ENCODE data around the gene PTPRM. TPM values are rescaled to one million over a fixed set of nuclear protein-coding genes. Genes with fewer than 3 reads are reported as not detected.
A peak's percentile ranks its signal among the peaks of the same experiment; 100 is the strongest.
"Not testable (repeated sequence)": the region's sequence is repeated elsewhere in the genome, so short reads cannot be mapped to it uniquely, and the experiment has no call there.

Gene PTPRM
- total RNA-seq, 1 donor from 2014 or later, result 4.5 TPM

DNA sequence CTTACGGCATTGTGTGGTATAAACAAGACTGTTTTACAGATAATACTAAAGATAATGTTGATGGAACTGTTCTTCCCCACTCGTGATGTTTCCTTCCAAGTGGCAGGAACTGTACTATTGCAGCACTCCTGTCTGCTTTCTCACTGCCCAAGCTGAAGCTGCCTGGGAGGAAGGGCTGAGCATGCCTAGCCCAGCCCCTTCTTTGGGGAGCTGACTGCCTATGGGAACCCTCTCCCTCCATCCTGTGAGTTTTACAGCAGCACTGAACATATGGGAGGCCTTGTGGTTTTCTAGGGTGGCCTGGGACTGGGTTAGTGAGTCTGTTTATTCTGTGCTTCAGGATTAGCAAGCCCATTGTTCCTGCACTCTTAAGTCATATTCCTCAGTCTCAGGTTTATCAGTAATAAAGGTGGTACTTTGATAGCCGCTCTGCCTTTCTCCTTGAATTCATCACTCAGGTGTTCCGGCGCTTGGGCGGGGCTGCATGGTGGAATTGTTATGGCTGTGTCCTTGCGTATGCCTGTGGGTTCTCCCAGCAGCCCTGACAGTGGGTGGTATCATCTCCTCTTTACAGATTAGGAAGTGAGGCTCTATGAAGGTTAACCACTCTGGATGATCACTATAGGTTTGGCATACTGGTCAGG is 379.7 kb downstream of the PTPRM start:
- Mint-ChIP-seq H3K27ac (no peak overlapping the region), H3K9me3 (no peaks in the 10 kb centered on the region), H3K4me3 (ENCODE audit: low read depth) (peak overlapping the region; percentile 72), H3K27me3 (ENCODE audit: low read depth) (no peaks in the 10 kb centered on the region), H3K36me3 (ENCODE audit: low read depth) (no peaks in the 10 kb centered on the region), H3K4me1 (ENCODE audit: low read depth) (peaks cover 8% of the 10 kb centered on the region)
- intact Hi-C loops (cut with micrococcal nuclease), result no loop called here
- DNase-seq (ENCODE audit: low spot score), result no peak

DNA sequence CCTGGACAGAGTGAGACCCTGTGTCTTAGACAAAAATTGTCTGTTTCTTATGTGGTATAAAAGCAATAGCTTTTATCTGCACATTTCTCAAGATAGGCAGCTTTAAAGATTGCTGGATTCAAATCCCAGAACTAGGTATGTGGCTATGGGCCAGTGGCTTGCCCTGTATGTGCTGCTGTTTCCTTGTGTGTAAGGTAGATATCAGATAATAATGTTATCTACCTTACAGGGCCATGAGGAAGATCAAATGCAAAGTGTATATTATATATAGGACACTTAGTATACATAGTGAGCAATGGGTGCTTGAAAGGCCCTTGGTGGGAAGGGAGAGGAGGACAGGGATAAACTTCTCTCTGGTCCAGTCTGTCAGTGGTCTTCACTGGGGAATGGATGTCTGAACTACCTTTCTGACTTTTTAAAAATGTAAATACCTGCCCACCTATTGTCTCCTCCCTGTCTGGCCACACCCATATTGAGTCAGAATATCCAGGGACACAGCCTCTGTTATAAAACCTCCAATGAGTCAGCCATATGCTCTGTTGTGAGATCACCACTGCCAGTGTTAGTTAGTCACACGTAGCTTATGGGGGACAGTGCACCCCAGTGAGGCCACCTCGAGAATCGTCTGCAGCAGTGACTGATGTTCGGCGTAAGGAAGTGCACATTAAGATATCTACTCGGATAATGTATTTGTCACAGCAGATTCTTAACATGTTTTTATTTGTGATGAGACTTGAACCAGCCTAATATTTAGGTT is 383.4 kb downstream of the PTPRM start:
- no peak overlapping the region for H3K4me3 Mint-ChIP-seq (ENCODE audit: low read depth)
- DNase-seq (ENCODE audit: low spot score), result no peak
- H3K4me1 Mint-ChIP-seq (ENCODE audit: low read depth), result peaks cover 22% of the 10 kb centered on the region
- H3K27ac Mint-ChIP-seq, result no peak overlapping the region
- H3K36me3 Mint-ChIP-seq (ENCODE audit: low read depth), result no peaks in the 10 kb centered on the region
- H3K27me3 Mint-ChIP-seq (ENCODE audit: low read depth), result no peaks in the 10 kb centered on the region
- intact Hi-C loops (cut with micrococcal nuclease), result loop anchor here (10.0 kb wide), 1 partner anchor 654 kb away; the partner anchor contains the start of gene RAB12
- no peaks in the 10 kb centered on the region for H3K9me3 Mint-ChIP-seq

DNA sequence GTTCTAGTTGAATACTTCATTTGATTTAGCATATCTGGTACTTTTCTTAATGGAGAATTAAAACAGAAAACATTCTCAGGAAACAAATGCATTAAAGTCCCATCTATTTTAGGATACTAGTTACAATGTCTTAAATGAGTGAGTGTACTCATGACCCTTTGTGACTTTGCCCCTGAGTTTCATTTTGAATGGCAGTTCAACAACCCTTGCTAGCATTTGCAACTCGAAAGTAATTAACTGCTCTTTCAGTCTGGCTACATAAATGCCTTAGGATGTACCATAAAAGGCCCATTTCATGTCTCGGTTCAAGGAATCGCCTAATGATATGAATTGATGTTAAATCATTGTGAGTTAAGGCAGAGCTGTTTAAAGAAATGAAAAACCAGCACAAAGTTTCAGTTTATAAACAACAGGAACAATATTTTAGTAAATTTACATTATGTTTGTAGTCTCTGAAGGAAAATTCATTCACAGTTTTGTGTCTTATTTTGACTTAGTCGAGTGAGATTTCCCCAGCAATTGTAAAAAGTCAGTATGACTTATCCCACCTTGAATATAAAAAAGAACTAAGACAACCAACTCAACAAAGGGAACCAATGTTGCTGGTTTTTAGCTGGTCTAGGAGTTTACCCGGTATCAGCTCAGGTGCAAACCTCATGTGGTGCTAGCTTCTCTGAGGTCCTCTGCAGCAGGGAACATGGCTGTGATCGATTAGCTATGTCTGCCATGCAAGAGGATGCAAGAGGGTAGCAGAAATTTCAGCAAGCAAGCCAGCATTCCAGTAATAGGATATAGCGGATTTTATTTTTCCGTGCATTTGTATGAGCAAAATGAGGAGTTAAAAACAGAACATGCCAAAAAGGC is 386.2 kb downstream of the PTPRM start:
- peaks cover 29% of the 10 kb centered on the region for H3K4me1 Mint-ChIP-seq (ENCODE audit: low read depth)
- no peaks in the 10 kb centered on the region for H3K27me3 Mint-ChIP-seq (ENCODE audit: low read depth)
- intact Hi-C loops (cut with micrococcal nuclease), result loop anchor here (10.0 kb wide), 1 partner anchor 651 kb away; the partner anchor contains the start of gene RAB12
- no peaks in the 10 kb centered on the region for H3K9me3 Mint-ChIP-seq
- no peak overlapping the region for H3K4me3 Mint-ChIP-seq (ENCODE audit: low read depth)
- no peaks in the 10 kb centered on the region for H3K36me3 Mint-ChIP-seq (ENCODE audit: low read depth)
- H3K27ac Mint-ChIP-seq, result peak overlapping the region; percentile 9
- no peak for DNase-seq (ENCODE audit: low spot score)

DNA sequence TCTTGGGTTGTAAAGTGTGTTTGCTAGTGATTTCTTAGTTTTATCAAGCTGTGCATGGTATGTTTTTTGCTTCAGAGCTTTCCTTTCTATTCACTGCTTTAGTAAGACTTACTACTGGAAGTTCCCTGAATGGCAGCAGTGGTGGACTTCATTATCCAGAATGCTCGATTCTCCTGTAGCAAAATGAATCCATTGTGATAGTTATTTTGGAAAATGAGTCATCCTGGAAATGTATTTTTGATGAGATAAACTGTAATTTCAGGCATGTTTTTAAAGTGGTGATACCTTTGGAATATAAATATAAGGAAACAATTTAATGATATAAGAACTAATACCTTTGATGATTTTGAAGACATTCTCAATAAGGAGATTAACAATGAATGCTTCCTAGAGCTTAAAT is 387.1 kb downstream of the PTPRM start:
- H3K4me1 Mint-ChIP-seq (ENCODE audit: low read depth), result peaks cover 37% of the 10 kb centered on the region
- intact Hi-C loops (cut with micrococcal nuclease), result loop anchor here (2.0 to 10.0 kb wide), 2 partner anchors 75 to 651 kb away; partner anchors contain the start of gene RAB12

DNA sequence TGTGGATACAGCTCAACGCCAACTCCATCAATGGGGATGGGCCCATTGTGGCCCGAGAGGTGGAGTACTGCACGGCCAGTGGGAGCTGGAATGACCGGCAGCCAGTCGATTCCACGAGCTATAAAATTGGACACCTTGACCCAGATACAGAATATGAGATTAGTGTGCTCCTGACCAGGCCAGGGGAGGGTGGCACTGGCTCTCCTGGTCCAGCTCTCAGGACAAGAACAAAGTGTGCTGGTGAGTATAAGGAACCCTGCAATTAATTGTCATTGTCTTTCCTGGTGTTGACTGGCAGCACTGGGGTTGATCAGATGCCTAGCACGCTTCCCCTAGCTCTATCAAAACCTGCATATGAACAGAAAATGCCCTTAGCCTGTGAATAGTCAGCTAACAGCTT is 388.1 kb downstream of the PTPRM start:
- Mint-ChIP-seq H3K4me3 (ENCODE audit: low read depth) (no peak overlapping the region), H3K4me1 (ENCODE audit: low read depth) (peaks cover 40% of the 10 kb centered on the region), H3K27ac (no peak overlapping the region), H3K27me3 (ENCODE audit: low read depth) (no peaks in the 10 kb centered on the region), H3K36me3 (ENCODE audit: low read depth) (no peaks in the 10 kb centered on the region), H3K9me3 (no peaks in the 10 kb centered on the region)
- no peak for DNase-seq (ENCODE audit: low spot score)
- intact Hi-C loops (cut with micrococcal nuclease), result loop anchor here (2.0 to 10.0 kb wide), 3 partner anchors 76 to 650 kb away; partner anchors contain the start of gene RAB12

More for the DNA sequence above, 387.1 kb downstream of the PTPRM start:
- no peak for DNase-seq (ENCODE audit: low spot score)
- Mint-ChIP-seq H3K27ac (no peak overlapping the region), H3K36me3 (ENCODE audit: low read depth) (no peaks in the 10 kb centered on the region), H3K27me3 (ENCODE audit: low read depth) (no peaks in the 10 kb centered on the region), H3K9me3 (no peaks in the 10 kb centered on the region), H3K4me3 (ENCODE audit: low read depth) (no peak overlapping the region)

DNA sequence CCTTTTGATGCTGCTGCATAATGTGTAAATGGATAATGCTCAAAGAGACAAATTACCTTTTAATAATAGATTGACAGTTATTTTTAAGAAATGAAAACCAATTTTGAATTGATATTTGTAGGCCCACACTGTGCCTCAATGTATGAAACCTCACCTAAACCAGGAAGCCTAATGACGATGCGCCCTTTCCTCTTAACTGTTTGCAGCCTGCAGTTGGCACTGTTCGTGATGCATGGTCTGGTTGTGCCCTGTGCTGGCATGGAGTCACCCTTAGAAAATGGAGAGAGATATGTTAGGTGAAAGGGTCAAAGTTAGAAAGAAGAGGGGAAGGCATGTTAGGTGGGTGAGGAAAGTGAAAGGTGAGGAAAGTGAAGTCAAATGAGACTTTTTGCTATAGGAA is 390.2 kb downstream of the PTPRM start:
- Mint-ChIP-seq H3K4me3 (ENCODE audit: low read depth) (peak overlapping the region; percentile 35), H3K27ac (peak overlapping the region; percentile 43), H3K9me3 (no peaks in the 10 kb centered on the region), H3K4me1 (ENCODE audit: low read depth) (peaks cover 40% of the 10 kb centered on the region), H3K27me3 (ENCODE audit: low read depth) (no peaks in the 10 kb centered on the region), H3K36me3 (ENCODE audit: low read depth) (no peaks in the 10 kb centered on the region)
- DNase-seq (ENCODE audit: low spot score), result no peak
- intact Hi-C loops (cut with micrococcal nuclease), result loop anchor here (5.0 to 10.0 kb wide), 2 partner anchors 90 to 648 kb away; partner anchors contain the start of gene RAB12

DNA sequence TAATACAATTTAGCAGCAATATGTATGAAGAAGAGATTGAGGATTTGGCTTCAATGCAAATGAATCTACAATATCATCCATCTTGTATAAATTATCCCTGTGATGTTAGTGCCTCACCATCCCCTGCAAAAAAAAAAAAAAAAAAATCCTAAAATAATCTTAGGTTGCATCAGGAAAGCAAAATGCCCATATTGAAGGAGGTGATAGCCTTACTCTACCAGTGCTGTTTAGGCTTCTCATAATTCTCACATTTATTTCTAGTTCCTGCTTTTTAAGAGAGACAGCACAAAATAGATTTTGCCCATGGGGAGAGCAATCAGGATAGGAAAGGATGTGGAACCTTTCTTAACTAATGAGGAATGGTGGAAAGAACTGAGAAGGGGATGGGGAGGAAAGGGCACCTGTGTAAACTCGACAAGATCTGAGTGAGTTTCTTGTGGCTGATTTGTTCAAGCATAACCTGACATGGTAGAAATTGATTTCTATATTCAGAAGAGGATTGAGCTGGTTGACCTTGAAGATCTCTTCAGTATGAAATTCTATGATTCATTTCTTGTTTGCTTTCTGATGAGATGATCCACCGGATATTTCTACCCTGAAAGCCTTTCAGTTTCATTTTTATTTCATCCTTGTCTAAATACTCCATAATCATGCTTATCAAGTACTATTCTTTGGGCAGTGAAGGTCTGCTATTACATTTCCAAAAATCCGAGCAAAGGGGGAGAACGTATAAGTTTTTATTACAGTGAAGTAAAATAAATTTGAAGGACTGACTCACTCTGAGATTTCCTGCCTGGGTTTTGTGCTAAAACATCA is 391.2 kb downstream of the PTPRM start:
- H3K4me3 Mint-ChIP-seq (ENCODE audit: low read depth), result peak overlapping the region; percentile 68
- H3K27ac Mint-ChIP-seq, result peak overlapping the region; percentile 85
- no peaks in the 10 kb centered on the region for H3K27me3 Mint-ChIP-seq (ENCODE audit: low read depth)
- no peaks in the 10 kb centered on the region for H3K9me3 Mint-ChIP-seq
- intact Hi-C loops (cut with micrococcal nuclease), result loop anchor here (5.0 to 10.0 kb wide), 2 partner anchors 89 to 647 kb away; partner anchors contain the start of gene RAB12
- no peak for DNase-seq (ENCODE audit: low spot score)
- H3K36me3 Mint-ChIP-seq (ENCODE audit: low read depth), result no peaks in the 10 kb centered on the region
- H3K4me1 Mint-ChIP-seq (ENCODE audit: low read depth), result peaks cover 35% of the 10 kb centered on the region

DNA sequence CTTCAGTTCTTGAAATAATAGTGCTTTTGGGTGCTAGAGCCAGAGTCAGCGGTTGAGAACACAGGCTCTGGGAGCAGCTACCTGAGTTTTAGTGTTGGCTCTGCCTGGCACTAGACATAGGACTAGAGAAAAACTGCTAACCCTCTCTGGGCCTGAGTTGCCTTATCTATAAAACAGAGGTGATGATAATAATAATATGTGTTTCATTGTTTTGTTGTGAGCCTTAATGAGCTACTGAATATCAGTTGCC is 391.7 kb downstream of the PTPRM start:
- Mint-ChIP-seq H3K4me3 (ENCODE audit: low read depth) (no peak overlapping the region), H3K27me3 (ENCODE audit: low read depth) (no peaks in the 10 kb centered on the region), H3K9me3 (no peaks in the 10 kb centered on the region), H3K36me3 (ENCODE audit: low read depth) (no peaks in the 10 kb centered on the region), H3K27ac (no peak overlapping the region), H3K4me1 (ENCODE audit: low read depth) (peaks cover 31% of the 10 kb centered on the region)
- intact Hi-C loops (cut with micrococcal nuclease), result loop anchor here (5.0 to 10.0 kb wide), 2 partner anchors 88 to 646 kb away; partner anchors contain the start of gene RAB12
- DNase-seq (ENCODE audit: low spot score), result no peak

DNA sequence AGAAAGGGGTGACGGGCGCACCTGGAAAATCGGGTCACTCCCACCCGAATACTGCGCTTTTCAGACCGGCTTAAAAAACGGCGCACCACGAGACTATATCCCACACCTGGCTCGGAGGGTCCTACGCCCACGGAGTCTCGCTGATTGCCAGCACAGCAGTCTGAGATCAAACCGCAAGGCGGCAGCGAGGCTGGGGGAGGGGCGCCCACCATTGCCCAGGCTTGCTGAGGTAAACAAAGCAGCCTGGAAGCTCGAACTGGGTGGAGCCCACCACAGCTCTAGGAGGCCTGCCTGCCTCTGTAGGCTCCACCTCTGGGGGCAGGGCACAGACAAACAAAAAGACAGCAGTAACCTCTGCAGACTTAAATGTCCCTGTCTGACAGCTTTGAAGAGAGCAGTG is 399.6 kb downstream of the PTPRM start:
- not testable (repeated sequence) for H3K4me1 Mint-ChIP-seq (ENCODE audit: low read depth)

DNA sequence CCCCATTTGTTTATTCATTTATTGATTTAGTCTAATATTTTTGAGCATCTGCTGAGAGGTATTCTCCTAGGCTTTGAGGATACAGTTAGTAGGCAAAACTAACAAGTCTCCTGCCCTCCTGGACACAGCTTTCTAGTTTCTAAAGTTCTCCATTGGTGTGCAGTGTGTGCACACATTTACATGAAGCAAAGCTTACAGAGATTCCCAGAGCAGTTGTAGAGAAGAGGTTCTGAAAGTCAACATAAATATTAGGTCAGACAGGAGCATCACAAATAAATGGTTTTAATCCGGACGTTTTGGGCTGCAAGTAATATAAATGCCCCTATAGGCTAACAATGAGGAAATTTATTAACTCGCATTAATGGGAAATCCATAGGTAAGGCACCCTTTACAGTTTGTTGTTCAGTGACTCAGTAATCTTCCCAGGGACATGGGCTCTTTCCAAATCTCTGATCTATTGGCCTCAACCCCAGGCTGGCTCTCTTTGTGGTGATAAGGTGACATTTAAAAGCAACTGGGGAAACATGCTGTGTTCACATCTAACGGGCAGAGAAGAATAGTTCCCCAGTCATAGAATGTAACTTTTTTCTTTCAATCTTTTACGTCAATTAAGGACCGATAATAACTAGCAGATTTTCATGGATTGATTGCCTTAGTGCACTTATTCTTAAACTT is 407.2 kb downstream of the PTPRM start:
- no peaks in the 10 kb centered on the region for H3K27me3 Mint-ChIP-seq (ENCODE audit: low read depth)
- H3K27ac Mint-ChIP-seq, result no peak overlapping the region
- no peak overlapping the region for H3K4me3 Mint-ChIP-seq (ENCODE audit: low read depth)
- peaks cover 4% of the 10 kb centered on the region for H3K9me3 Mint-ChIP-seq
- no peaks in the 10 kb centered on the region for H3K36me3 Mint-ChIP-seq (ENCODE audit: low read depth)
- intact Hi-C loops (cut with micrococcal nuclease), result no loop called here
- no peak for DNase-seq (ENCODE audit: low spot score)
- H3K4me1 Mint-ChIP-seq (ENCODE audit: low read depth), result no peaks in the 10 kb centered on the region

More for the DNA sequence above, 399.6 kb downstream of the PTPRM start:
- H3K27me3 Mint-ChIP-seq (ENCODE audit: low read depth); H3K27ac Mint-ChIP-seq; DNase-seq (ENCODE audit: low spot score); H3K9me3 Mint-ChIP-seq; H3K36me3 Mint-ChIP-seq (ENCODE audit: low read depth); H3K4me3 Mint-ChIP-seq (ENCODE audit: low read depth); intact Hi-C loops (cut with micrococcal nuclease): not testable (repeated sequence)

DNA sequence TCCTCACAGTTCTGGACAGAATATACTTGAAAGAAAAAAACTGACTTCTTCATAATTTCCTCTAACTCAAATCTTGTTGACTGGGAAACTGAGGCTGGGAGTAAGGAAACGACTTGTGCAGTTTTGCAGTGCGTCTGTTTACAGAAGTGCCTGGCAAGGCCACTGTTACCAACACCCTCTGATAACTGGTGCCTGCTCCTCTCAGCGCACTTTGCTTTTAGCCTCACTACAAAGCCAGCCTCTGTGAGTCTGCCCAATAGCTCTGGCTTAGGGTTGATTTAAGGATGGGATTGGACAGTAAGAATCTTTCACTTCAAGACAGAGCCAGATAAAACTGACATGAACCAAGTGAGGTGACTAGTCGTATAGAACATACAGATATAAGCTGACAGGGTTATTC is 410.8 kb downstream of the PTPRM start:
- Mint-ChIP-seq H3K4me1 (ENCODE audit: low read depth) (no peaks in the 10 kb centered on the region), H3K27ac (no peak overlapping the region), H3K27me3 (ENCODE audit: low read depth) (no peaks in the 10 kb centered on the region), H3K4me3 (ENCODE audit: low read depth) (no peak overlapping the region), H3K36me3 (ENCODE audit: low read depth) (no peaks in the 10 kb centered on the region), H3K9me3 (peaks cover 4% of the 10 kb centered on the region)
- DNase-seq (ENCODE audit: low spot score), result no peak
- intact Hi-C loops (cut with micrococcal nuclease), result no loop called here

DNA sequence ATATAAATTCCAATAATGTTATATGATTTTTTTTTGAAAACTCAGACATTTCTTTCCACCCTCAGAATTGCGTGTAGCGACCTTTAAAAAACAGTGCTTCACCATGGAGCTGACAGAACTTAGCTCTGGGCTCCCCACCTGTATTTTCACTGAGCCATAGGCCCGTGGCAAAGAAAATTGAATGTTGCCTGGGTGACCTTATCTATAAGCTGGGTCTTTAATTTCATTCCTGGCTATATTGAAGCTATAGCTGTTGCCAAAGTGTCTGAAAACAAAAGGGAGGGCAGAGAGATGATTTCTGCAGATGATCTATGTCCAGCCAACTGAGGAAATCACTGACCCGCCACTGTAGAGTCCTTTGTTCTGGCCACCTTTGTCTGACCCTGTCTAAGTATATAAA is 411.7 kb downstream of the PTPRM start:
- Mint-ChIP-seq H3K27me3 (ENCODE audit: low read depth) (no peaks in the 10 kb centered on the region), H3K4me1 (ENCODE audit: low read depth) (no peaks in the 10 kb centered on the region), H3K9me3 (peaks cover 4% of the 10 kb centered on the region), H3K36me3 (ENCODE audit: low read depth) (no peaks in the 10 kb centered on the region), H3K27ac (no peak overlapping the region), H3K4me3 (ENCODE audit: low read depth) (no peak overlapping the region)
- DNase-seq (ENCODE audit: low spot score), result no peak
- intact Hi-C loops (cut with micrococcal nuclease), result no loop called here

Measured in activated T-helper 2 cell treated with anti-CD3 and anti-CD28 coated beads, Interferon-gamma antibody, Interleukin-2, Interleukin-4, amounts not matched to agents 10 μg/mL and 5 μg/mL and 100 μg/mL, durations not matched to agents 14 hours and 24 hours and 36 hours (primary cell).